Hematopoietic multipotent progenitor cell treated with erythropoietin and hydrocortisone succinate and interleukin-3 and kit ligand, for 8 days (in vitro differentiated cells): ENCODE measurements around the gene TMEM63C.
"Not testable (repeated sequence)": the region's sequence is repeated elsewhere in the genome, so short reads cannot be mapped to it uniquely, and the experiment has no call there.

Source experiments
- DNase-seq: peaks from one replicate; pipeline ENCODE4 v3.0.0-alpha.2; 2015

TMEM63C gene

GRCh38 chr14:77259025-77259715 lies 77.6 kb downstream of the TMEM63C start:
- DNase-seq, result no peak

- no peak for DNase-seq
Observed at GRCh38 chr14:77260199-77260598, 78.6 kb downstream of the TMEM63C start.

GRCh38 chr14:77260631-77261030 lies 79.0 kb downstream of the TMEM63C start:
- DNase-seq, result no peak

GRCh38 chr14:77264466-77265186 lies 83.0 kb downstream of the TMEM63C start:
- no peak for DNase-seq

GRCh38 chr14:77265187-77265515 lies 83.6 kb downstream of the TMEM63C start:
- no peak for DNase-seq

- DNase-seq, result no peak
Observed at GRCh38 chr14:77265561-77266335, 84.2 kb downstream of the TMEM63C start.

- no peak for DNase-seq
Observed at GRCh38 chr14:77266336-77266735, 84.7 kb downstream of the TMEM63C start.

GRCh38 chr14:77267937-77268699 lies 86.5 kb downstream of the TMEM63C start:
- no peak for DNase-seq

GRCh38 chr14:77268989-77269600 lies 87.5 kb downstream of the TMEM63C start:
- DNase-seq, result no peak

GRCh38 chr14:77270361-77271112 lies 88.9 kb downstream of the TMEM63C start:
- no peak for DNase-seq

GRCh38 chr14:77271113-77271710 lies 89.6 kb downstream of the TMEM63C start, which contains the start of gene NGB:
Gene NGB (minus strand): TSS chr14:77271206. CDS start chr14:77270937, 269 bp downstream.
- no peak for DNase-seq

- no peak for DNase-seq
Observed at GRCh38 chr14:77272261-77272660, 90.7 kb downstream of the TMEM63C start.

GRCh38 chr14:77273796-77274195 lies 92.2 kb downstream of the TMEM63C start:
- no peak for DNase-seq

- no peak for DNase-seq
Observed at GRCh38 chr14:77275041-77275580, 93.5 kb downstream of the TMEM63C start.

- no peak for DNase-seq
Observed at GRCh38 chr14:77275601-77276017, 94.0 kb downstream of the TMEM63C start.

- no peak for DNase-seq
Observed at GRCh38 chr14:77276295-77276935, 94.8 kb downstream of the TMEM63C start.

- DNase-seq, result no peak
Observed at GRCh38 chr14:77276959-77277358, 95.4 kb downstream of the TMEM63C start.

- DNase-seq, result no peak
Observed at GRCh38 chr14:77278461-77279230, 97.0 kb downstream of the TMEM63C start.

- no peak for DNase-seq
Observed at GRCh38 chr14:77279719-77280118, 98.1 kb downstream of the TMEM63C start.

GRCh38 chr14:77280921-77281320 lies 99.3 kb downstream of the TMEM63C start:
- not testable (repeated sequence) for DNase-seq
